Subcutaneous abdominal adipose tissue (tissue), 5 donors: Measurements from ENCODE around the gene POU5F1.
A peak's percentile ranks its signal among the peaks of the same experiment; 100 is the strongest.

Experiments used
- H3K27ac ChIP-seq: one replicate; pipeline ENCODE4 v1.7.0; 2013; ENCODE audit warnings: low read depth, mild to moderate bottlenecking, inconsistent platforms, low read length, moderate library complexity
- H3K27me3 ChIP-seq, 5 donors: one replicate each; pipeline ENCODE4 v1.7.0; 2013; ENCODE audit warnings: low read length in 5 of 5, inconsistent platforms in 1 of 5; ENCODE audit not compliant: control insufficient read depth in 5 of 5, insufficient read depth in 4 of 5
- H3K36me3 ChIP-seq, 5 donors: one replicate each; pipeline ENCODE4 v1.7.0; 2013; ENCODE audit warnings: low read length in 5 of 5; ENCODE audit not compliant: control insufficient read depth in 5 of 5, insufficient read depth in 5 of 5
- H3K4me1 ChIP-seq, 5 donors: one replicate each; pipeline ENCODE4 v1.7.0; 2013; ENCODE audit warnings: low read length in 5 of 5, mild to moderate bottlenecking in 3 of 5, moderate library complexity in 1 of 5; ENCODE audit not compliant: control insufficient read depth in 5 of 5, insufficient read depth in 5 of 5
- H3K4me3 ChIP-seq, 5 donors: one replicate each; pipeline ENCODE4 v1.7.0; 2013; ENCODE audit warnings: low read length in 5 of 5, low read depth in 1 of 5
- H3K9ac ChIP-seq, 5 donors: one replicate each; pipeline ENCODE4 v1.7.0; 2013; ENCODE audit warnings: low read length in 5 of 5, mild to moderate bottlenecking in 4 of 5, moderate library complexity in 3 of 5
- H3K9me3 ChIP-seq, 5 donors: one replicate each; pipeline ENCODE4 v1.7.0; 2013; ENCODE audit warnings: low read length in 5 of 5; ENCODE audit not compliant: control insufficient read depth in 5 of 5
- donor health status: healthy.
- donor health status: healthy.
- donor health status: healthy.
- donor health status: healthy.
- donor health status: healthy.

Gene POU5F1

DNA sequence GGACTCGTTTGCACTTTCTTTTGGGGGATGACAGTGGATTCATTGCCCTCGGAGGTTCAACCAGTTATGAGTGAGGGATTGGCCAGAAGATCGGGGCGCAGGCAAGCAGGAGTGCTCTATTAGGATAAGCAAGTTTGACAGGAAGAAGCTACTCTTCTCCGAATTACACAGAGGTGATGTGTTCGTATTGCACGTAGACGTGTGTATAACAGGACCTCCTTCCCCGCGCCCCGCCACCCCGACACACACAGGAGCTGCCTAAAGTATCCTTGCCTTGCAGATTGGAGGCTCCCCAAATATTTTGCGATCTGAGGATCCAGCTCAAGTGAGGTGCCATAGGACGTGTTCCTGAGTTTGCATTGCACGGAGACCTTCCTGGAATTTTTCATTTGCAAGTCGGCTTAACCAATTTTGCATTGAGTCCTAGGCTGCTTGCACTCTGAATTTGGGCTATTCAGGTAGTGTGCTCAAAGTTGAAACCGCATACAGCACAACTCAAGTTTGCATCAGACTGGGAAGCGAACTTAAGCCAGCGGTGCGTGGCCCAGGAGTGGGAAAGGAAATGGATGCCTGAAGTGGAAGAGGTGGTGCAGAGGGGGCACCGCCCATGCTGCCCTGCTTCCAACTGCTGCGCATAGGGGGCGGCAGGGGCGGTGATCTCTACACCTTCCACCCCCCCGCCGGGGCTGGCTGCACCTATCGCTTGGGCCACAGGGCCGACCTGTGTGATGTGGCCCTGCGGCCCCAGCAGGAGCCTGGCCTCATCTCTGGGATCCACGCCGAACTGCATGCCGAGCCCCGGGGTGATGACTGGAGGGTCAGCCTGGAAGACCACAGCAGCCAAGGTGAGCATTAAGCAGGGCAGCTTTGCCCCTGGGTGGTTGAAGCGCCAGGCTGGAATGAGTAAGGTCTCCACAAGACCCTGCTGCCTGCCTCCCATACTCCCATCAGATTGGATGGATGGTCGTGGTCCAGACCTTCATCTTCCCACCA lies 11.3 kb downstream of the POU5F1 start:
- peak overlapping the region in 4 of 5 donors; percentile 53 to 84 (median 66) for H3K9ac ChIP-seq
- peaks cover 0 to 5% (median 0%) of the 10 kb centered on the region in 5 donors for H3K27me3 ChIP-seq
- no peaks in the 10 kb centered on the region for H3K9me3 ChIP-seq
- peaks cover 0 to 21% (median 13%) of the 10 kb centered on the region in 5 donors for H3K36me3 ChIP-seq
- H3K4me3 ChIP-seq: peak overlapping the region; percentile 73 to 89 (median 86)
- H3K27ac ChIP-seq: no peak overlapping the region
- peaks cover 7 to 21% (median 17%) of the 10 kb centered on the region in 5 donors for H3K4me1 ChIP-seq

DNA sequence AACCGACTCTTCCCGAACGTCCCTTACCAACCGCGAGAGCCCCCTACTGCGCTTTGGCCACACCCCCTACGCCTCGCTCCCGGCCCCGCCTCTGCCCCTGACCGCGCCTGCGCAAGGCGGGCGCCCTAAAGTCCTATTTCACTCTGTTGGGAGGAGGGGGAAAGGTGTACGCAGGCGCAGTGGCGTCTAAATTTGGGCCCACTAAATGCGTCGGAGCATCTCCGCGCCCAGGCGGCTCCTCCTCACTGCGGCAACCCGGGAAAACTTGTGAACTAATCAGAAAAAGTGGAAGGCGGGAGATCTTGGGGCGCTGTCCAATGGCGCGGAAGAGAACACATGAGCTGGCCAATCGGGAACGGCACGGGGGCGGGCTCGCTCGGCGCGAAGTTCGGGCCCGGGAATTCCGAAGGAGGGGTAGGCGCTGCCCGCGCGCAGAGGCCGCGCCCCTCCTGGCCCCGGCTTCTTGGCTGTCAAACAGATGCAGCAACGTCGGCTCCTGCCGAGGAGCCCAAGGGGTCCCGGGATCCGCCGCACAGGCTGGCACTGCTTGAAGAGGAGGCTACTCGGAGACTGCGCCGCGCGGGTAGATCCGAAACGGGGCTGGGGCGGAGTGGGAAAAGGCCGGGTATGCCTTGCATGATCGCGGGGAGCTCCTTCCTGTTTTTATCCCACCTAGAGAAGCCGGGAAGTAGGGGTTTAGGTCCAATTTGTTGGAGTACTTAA lies 12.2 kb downstream of the POU5F1 start, which contains the start of gene TCF19:
TCF19 (plus strand) TSS at position 450 of the 723 bp plus-strand sequence. CDS start 881 bp downstream, outside the sequence.
- Histone ChIP-seq H3K36me3 (peaks cover 0 to 27% (median 13%) of the 10 kb centered on the region in 5 donors), H3K4me3 (peak within 1 kb of the TSS; percentile 73 to 89 (median 87)), H3K27me3 (peaks cover 0 to 5% (median 0%) of the 10 kb centered on the region in 5 donors), H3K9me3 (no peaks in the 10 kb centered on the region), H3K27ac (peak within 1 kb of the TSS; percentile 30), H3K9ac (peak within 1 kb of the TSS in 4 of 5 donors; percentile 74 to 84 (median 80)), H3K4me1 (peaks cover 7 to 21% (median 17%) of the 10 kb centered on the region in 5 donors)

DNA sequence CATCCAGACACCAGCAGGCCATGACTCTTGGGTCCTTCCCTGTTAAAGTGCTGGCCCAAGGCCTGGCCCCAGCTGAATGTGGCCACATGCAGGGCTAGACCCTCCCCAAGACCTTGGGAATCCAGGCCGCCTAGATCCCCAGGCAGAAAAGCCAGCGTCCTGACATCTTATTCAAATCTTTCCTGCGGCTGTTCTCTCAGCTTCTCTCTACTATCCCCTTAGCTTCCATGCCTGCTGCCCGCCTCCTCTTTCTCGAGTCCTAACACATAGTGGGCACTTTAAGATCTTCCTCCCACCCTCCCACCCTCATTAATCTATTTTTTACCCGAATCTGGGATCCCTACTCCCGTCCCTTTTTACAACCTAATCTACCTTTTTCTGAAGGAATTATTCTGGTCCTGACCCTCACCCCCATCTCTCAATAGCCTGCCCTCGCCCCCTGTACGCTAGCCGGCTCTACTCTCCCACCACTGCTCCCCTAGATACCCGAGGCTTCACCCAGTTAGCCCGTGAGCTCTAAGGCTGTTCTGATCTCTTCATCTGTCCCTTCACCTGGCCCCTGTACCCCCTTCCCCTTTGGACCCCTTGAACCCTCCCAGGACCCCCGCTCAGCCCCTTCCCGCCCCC lies 12.9 kb downstream of the POU5F1 start, which contains the start of gene CCHCR1:
CCHCR1 (minus strand) TSS at position 290 of the 627 bp plus-strand sequence; CDS start at position 88, 202 bp downstream.
- H3K9me3 ChIP-seq: no peaks in the 10 kb centered on the region
- H3K9ac ChIP-seq: peak within 1 kb of the TSS in 4 of 5 donors; percentile 74 to 84 (median 80)
- peaks cover 0 to 25% (median 12%) of the 10 kb centered on the region in 5 donors for H3K36me3 ChIP-seq
- peak within 1 kb of the TSS; percentile 73 to 89 (median 87) for H3K4me3 ChIP-seq
- H3K4me1 ChIP-seq: peaks cover 7 to 21% (median 17%) of the 10 kb centered on the region in 5 donors
- peaks cover 0 to 5% (median 0%) of the 10 kb centered on the region in 5 donors for H3K27me3 ChIP-seq
- peak within 1 kb of the TSS; percentile 30 for H3K27ac ChIP-seq

GRCh38 chr6:31156641-31157040 lies 13.8 kb downstream of the POU5F1 start:
- H3K4me3 ChIP-seq: no peak overlapping the region
- H3K27me3 ChIP-seq: peaks cover 0 to 5% (median 0%) of the 10 kb centered on the region in 5 donors

GRCh38 chr6:31154436-31154835 lies 16.0 kb downstream of the POU5F1 start:
- peaks cover 0 to 35% (median 27%) of the 10 kb centered on the region in 5 donors for H3K36me3 ChIP-seq
- H3K27me3 ChIP-seq: peaks cover 0 to 2% (median 0%) of the 10 kb centered on the region in 5 donors
- no peak overlapping the region for H3K9ac ChIP-seq
- no peak overlapping the region for H3K27ac ChIP-seq
- H3K9me3 ChIP-seq: no peaks in the 10 kb centered on the region
- H3K4me3 ChIP-seq: no peak overlapping the region
- H3K4me1 ChIP-seq: peaks cover 4 to 17% (median 14%) of the 10 kb centered on the region in 5 donors

More at GRCh38 chr6:31156641-31157040, 13.8 kb downstream of the POU5F1 start:
- Histone ChIP-seq H3K9me3 (no peaks in the 10 kb centered on the region), H3K4me1 (peaks cover 7 to 21% (median 17%) of the 10 kb centered on the region in 5 donors), H3K27ac (no peak overlapping the region), H3K9ac (peak overlapping the region in 1 of 5 donors; percentile 17), H3K36me3 (peaks cover 0 to 17% (median 12%) of the 10 kb centered on the region in 5 donors)

DNA sequence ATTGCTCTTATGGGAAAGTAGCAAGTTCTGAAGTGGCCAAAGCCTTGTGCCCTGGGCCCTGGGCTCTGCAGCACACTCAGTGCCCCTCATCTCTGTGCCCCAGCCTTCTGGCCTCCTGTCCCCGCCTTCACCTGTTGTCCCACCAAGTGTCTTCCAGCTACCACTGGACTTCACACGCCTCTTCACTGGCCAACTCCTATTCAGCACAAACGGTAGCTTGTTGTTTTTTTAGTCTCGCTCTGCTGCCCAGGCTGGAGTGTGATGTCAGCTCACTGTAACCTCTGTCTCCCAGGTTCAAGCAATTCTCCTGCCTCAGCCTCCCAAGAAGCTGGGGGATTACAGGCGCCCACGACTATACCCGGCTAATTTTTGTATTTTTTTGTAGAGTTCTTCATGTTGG lies 17.7 kb downstream of the POU5F1 start:
- Histone ChIP-seq H3K4me3 (no peak overlapping the region), H3K27ac (no peak overlapping the region), H3K36me3 (peaks cover 0 to 43% (median 32%) of the 10 kb centered on the region in 5 donors), H3K9me3 (no peaks in the 10 kb centered on the region), H3K9ac (no peak overlapping the region), H3K4me1 (peaks cover 2 to 6% (median 4%) of the 10 kb centered on the region in 5 donors), H3K27me3 (no peaks in the 10 kb centered on the region)

- Histone ChIP-seq H3K9me3 (no peaks in the 10 kb centered on the region), H3K9ac (no peak overlapping the region), H3K4me3 (no peak overlapping the region), H3K4me1 (no peaks in the 10 kb centered on the region), H3K27ac (no peak overlapping the region), H3K36me3 (peaks cover 0 to 50% (median 36%) of the 10 kb centered on the region in 5 donors), H3K27me3 (no peaks in the 10 kb centered on the region)
Measured at GRCh38 chr6:31149827-31150447, 20.5 kb downstream of the POU5F1 start.

GRCh38 chr6:31145386-31145785 lies 25.1 kb downstream of the POU5F1 start:
- peaks cover 0 to 44% (median 26%) of the 10 kb centered on the region in 5 donors for H3K36me3 ChIP-seq
- no peaks in the 10 kb centered on the region for H3K9me3 ChIP-seq
- H3K9ac ChIP-seq: no peak overlapping the region
- H3K27me3 ChIP-seq: no peaks in the 10 kb centered on the region
- H3K4me3 ChIP-seq: no peak overlapping the region
- no peak overlapping the region for H3K27ac ChIP-seq
- H3K4me1 ChIP-seq: peaks cover 0 to 14% (median 0%) of the 10 kb centered on the region in 5 donors

- H3K9ac ChIP-seq: no peak overlapping the region
- no peak overlapping the region for H3K27ac ChIP-seq
- no peaks in the 10 kb centered on the region for H3K9me3 ChIP-seq
- no peak overlapping the region for H3K4me3 ChIP-seq
- peaks cover 0 to 40% (median 21%) of the 10 kb centered on the region in 5 donors for H3K36me3 ChIP-seq
- peaks cover 0 to 14% (median 0%) of the 10 kb centered on the region in 5 donors for H3K4me1 ChIP-seq
- H3K27me3 ChIP-seq: no peaks in the 10 kb centered on the region
Measured at GRCh38 chr6:31144970-31145340, 25.5 kb downstream of the POU5F1 start.
